H9 (cell line): ENCODE data around the gene TIGD3. TPM values are rescaled to one million over a fixed set of nuclear protein-coding genes. Genes with fewer than 3 reads are reported as not detected.

Experiments
- DNase-seq: peaks from one replicate; pipeline ENCODE4 v3.0.0-alpha.2; 2017
- H2AFZ ChIP-seq: one replicate; pipeline ENCODE4 v1.6.1; 2013; ENCODE audit warnings: mild to moderate bottlenecking, low read length, control low read depth, moderate library complexity
- H2AK5ac ChIP-seq: 2 replicates; pipeline ENCODE4 v1.6.1; 2013; ENCODE audit warnings: low read length, control low read depth, mixed read lengths; ENCODE audit not compliant: insufficient read length
- H2BK120ac ChIP-seq: one replicate; pipeline ENCODE4 v1.6.1; 2013; ENCODE audit warnings: low read depth, mild to moderate bottlenecking, low read length, control low read depth, inconsistent platforms; ENCODE audit not compliant: poor library complexity, severe bottlenecking
- H2BK12ac ChIP-seq: 2 replicates; pipeline ENCODE4 v1.6.1; 2013; ENCODE audit warnings: low read length, control low read depth, mixed read lengths, low read depth; ENCODE audit not compliant: insufficient read length
- H2BK15ac ChIP-seq: 2 replicates; pipeline ENCODE4 v1.6.1; 2013; ENCODE audit warnings: low read depth, low read length, control low read depth
- H2BK20ac ChIP-seq: one replicate; pipeline ENCODE4 v1.6.1; 2013; ENCODE audit warnings: low read depth, mild to moderate bottlenecking, low read length, control low read depth, inconsistent platforms; ENCODE audit not compliant: poor library complexity, severe bottlenecking
- H2BK5ac ChIP-seq: 2 replicates; pipeline ENCODE4 v1.6.1; 2013; ENCODE audit warnings: low read length, control low read depth, mixed read lengths; ENCODE audit not compliant: insufficient read length
- H3K14ac ChIP-seq: 2 replicates; pipeline ENCODE4 v1.6.1; 2013; ENCODE audit warnings: low read length, control low read depth; ENCODE audit not compliant: insufficient read depth
- H3K18ac ChIP-seq: 2 replicates; pipeline ENCODE4 v1.6.1; 2013; ENCODE audit warnings: low read depth, mild to moderate bottlenecking, mixed read lengths, low read length, control low read depth; ENCODE audit not compliant: insufficient read length
- H3K23ac ChIP-seq: 2 replicates; pipeline ENCODE4 v1.6.1; 2013; ENCODE audit warnings: low read length, control low read depth, mixed read lengths, low read depth; ENCODE audit not compliant: insufficient read length
- H3K23me2 ChIP-seq: 2 replicates; pipeline ENCODE4 v1.6.1; 2013; ENCODE audit warnings: low read depth, mild to moderate bottlenecking, mixed read lengths, low read length, control low read depth; ENCODE audit not compliant: insufficient read length, poor library complexity, severe bottlenecking
- H3K27ac ChIP-seq: 2 replicates; pipeline ENCODE4 v1.5.1; 2013; ENCODE audit warnings: low read length, control low read depth, mixed read lengths, low read depth; ENCODE audit not compliant: insufficient read length
- H3K27me3 ChIP-seq: 2 replicates; pipeline ENCODE4 v1.6.1; 2013; ENCODE audit warnings: low read length, control low read depth, inconsistent platforms; ENCODE audit not compliant: insufficient read depth
- H3K4ac ChIP-seq: 2 replicates; pipeline ENCODE4 v1.6.1; 2013; ENCODE audit warnings: low read depth, mild to moderate bottlenecking, control low read depth, inconsistent platforms, low read length, moderate library complexity
- H3K4me1 ChIP-seq: 2 replicates; pipeline ENCODE4 v1.6.1; 2013; ENCODE audit warnings: low read length, control low read depth, inconsistent platforms; ENCODE audit not compliant: insufficient read depth
- H3K4me2 ChIP-seq: 2 replicates; pipeline ENCODE4 v1.6.1; 2013; ENCODE audit warnings: low read length, control low read depth, mixed read lengths; ENCODE audit not compliant: insufficient read length, insufficient read depth
- H3K56ac ChIP-seq: 2 replicates; pipeline ENCODE4 v1.6.1; 2013; ENCODE audit warnings: low read depth, mild to moderate bottlenecking, mixed read lengths, low read length, control low read depth; ENCODE audit not compliant: insufficient read length
- H3K79me1 ChIP-seq: 2 replicates; pipeline ENCODE4 v1.6.1; 2013; ENCODE audit warnings: low read depth, mild to moderate bottlenecking, moderate library complexity, low read length, control low read depth, inconsistent platforms; ENCODE audit not compliant: insufficient read depth, poor library complexity, severe bottlenecking
- H3K79me2 ChIP-seq: 2 replicates; pipeline ENCODE4 v1.6.1; 2013; ENCODE audit warnings: low read length, control low read depth, inconsistent platforms; ENCODE audit not compliant: insufficient read depth
- H3K9ac ChIP-seq: 2 replicates; pipeline ENCODE4 v1.6.1; 2013; ENCODE audit warnings: low read length, control low read depth, mixed read lengths; ENCODE audit not compliant: insufficient read length; ENCODE audit errors: extremely low read depth
- H3K9me3 ChIP-seq: one replicate; pipeline ENCODE4 v1.6.1; 2013; ENCODE audit warnings: low read depth, low read length, inconsistent platforms; ENCODE audit not compliant: control insufficient read depth
- H3T11ph ChIP-seq: one replicate; pipeline ENCODE4 v1.6.1; 2013; ENCODE audit warnings: mild to moderate bottlenecking, low read length, control low read depth, inconsistent platforms
- H4K20me1 ChIP-seq: one replicate; pipeline ENCODE4 v1.6.1; 2013; ENCODE audit not compliant: control insufficient read depth, insufficient read length, insufficient read depth
- H4K5ac ChIP-seq: 2 replicates; pipeline ENCODE4 v1.6.1; 2013; ENCODE audit warnings: low read depth, mild to moderate bottlenecking, mixed read lengths, low read length, control low read depth; ENCODE audit not compliant: insufficient read length
- H4K8ac ChIP-seq: replicated peaks from 2 replicates; pipeline ENCODE4 v1.6.1; 2013; ENCODE audit warnings: low read length, control low read depth, mixed read lengths, low read depth; ENCODE audit not compliant: insufficient read length
- H4K91ac ChIP-seq: 2 replicates; pipeline ENCODE4 v1.6.1; 2013; ENCODE audit warnings: low read depth, mild to moderate bottlenecking, moderate library complexity, mixed read lengths, low read length, control low read depth; ENCODE audit not compliant: insufficient read length
- H3K27ac Mint-ChIP-seq, 3 experiments: 2 replicates in 2 of 3; 3 replicates in 1 of 3; pipeline ENCODE4 v1.8.0; 2020 to 2021; ENCODE audit warnings: mixed read lengths in 3 of 3, mild to moderate bottlenecking in 1 of 3, moderate library complexity in 1 of 3
- H3K27me3 Mint-ChIP-seq: 2 replicates; pipeline ENCODE4 v1.8.0; 2021; ENCODE audit warnings: low read depth, mild to moderate bottlenecking, moderate library complexity, mixed read lengths
- H3K36me3 Mint-ChIP-seq, 3 experiments: 2 replicates in 2 of 3; 3 replicates in 1 of 3; pipeline ENCODE4 v1.8.0; 2020 to 2021; ENCODE audit warnings: low read depth in 3 of 3, mixed read lengths in 3 of 3; ENCODE audit not compliant: insufficient read depth in 1 of 3
- H3K4me1 Mint-ChIP-seq, 2 experiments: 2 replicates each; pipeline ENCODE4 v1.8.0; 2020; ENCODE audit warnings: mixed read lengths in 2 of 2
- H3K4me3 Mint-ChIP-seq, 2 experiments: 2 replicates in 1 of 2; 3 replicates in 1 of 2; pipeline ENCODE4 v1.8.0; 2020 to 2021; ENCODE audit warnings: mild to moderate bottlenecking in 2 of 2, mixed read lengths in 2 of 2, moderate library complexity in 1 of 2
- H3K9me3 Mint-ChIP-seq, 2 experiments: 2 replicates in 1 of 2; 3 replicates in 1 of 2; pipeline ENCODE4 v1.8.0; 2020; ENCODE audit warnings: mild to moderate bottlenecking in 2 of 2, mixed read lengths in 2 of 2, moderate library complexity in 1 of 2
- CTCF ChIP-seq: fragments of 200-600 bp; sonication (generic); conservative IDR thresholded peaks from 3 replicates; pipeline ENCODE4 v1.8.0; 2021; ENCODE audit warnings: antibody characterized with exemption, mild to moderate bottlenecking
- whole genome bisulfite sequencing: extraction: QIAGEN DNeasy Blood & Tissue Kit; methylation state at CpG from one replicate; pipeline ENCODE4 v1.1.7; 2013; ENCODE audit warnings: missing lambda C conversion rate, low lambda C conversion rate, mixed read lengths; ENCODE audit not compliant: insufficient read length; ENCODE audit errors: extremely low coverage; 5-methylcytosine and 5-hydroxymethylcytosine counted together
- total RNA-seq: library from RNA; stranded (reverse); gene quantifications from 2 replicates; pipeline ENCODE4 v1.2.1, GENCODE V29; 2021

The TIGD3 gene
- total RNA-seq, 1 experiment from 2014 or later = 0.66 TPM

- no peak overlapping the region for H2BK120ac ChIP-seq
- no peaks in the 10 kb centered on the region for H3K4me1 ChIP-seq
- no peak overlapping the region for H4K8ac ChIP-seq
- no peaks in the 10 kb centered on the region for H3K79me1 ChIP-seq
- no peaks in the 10 kb centered on the region for H3K79me2 ChIP-seq
- H2BK20ac ChIP-seq = no peak overlapping the region
- no CpG with 5 or more reads among the region's 30 CpGs for WGBS
- no peak overlapping the region for H3T11ph ChIP-seq
- Mint-ChIP-seq H3K4me1 (peaks cover 17 to 19% of the 10 kb centered on the region in 2 experiments), H3K9me3 (no peaks in the 10 kb centered on the region; a peak in 1 of 5 replicates), H3K4me3 (peak overlapping the region; percentile 15 to 75; a peak in 3 of 5 replicates), H3K27ac (no peak overlapping the region), H3K36me3 (peaks cover 4 to 14% (median 13%) of the 10 kb centered on the region in 3 experiments; a peak in 6 of 7 replicates), H3K27me3 (peaks cover 31% of the 10 kb centered on the region)
- no peak overlapping the region for H3K14ac ChIP-seq
- H3K27me3 ChIP-seq = peaks cover 2% of the 10 kb centered on the region; the same call in 1 of the 2 replicates
- TF ChIP-seq CTCF = no peak
- no peak overlapping the region for H2BK12ac ChIP-seq
- H2BK15ac ChIP-seq = no peak overlapping the region
- H4K20me1 ChIP-seq = no peaks in the 10 kb centered on the region
- H3K23me2 ChIP-seq = peaks cover 18% of the 10 kb centered on the region
- no peak overlapping the region for H2AK5ac ChIP-seq
- no peak overlapping the region for H3K18ac ChIP-seq
- no peak overlapping the region for H3K4me2 ChIP-seq
- H3K4ac ChIP-seq = no peak overlapping the region
- no peak overlapping the region for H4K91ac ChIP-seq
- no peaks in the 10 kb centered on the region for H3K9me3 ChIP-seq
- no peak overlapping the region for H4K5ac ChIP-seq
- H3K27ac ChIP-seq = no peak overlapping the region
- DNase-seq = no peak
- H3K23ac ChIP-seq = no peak overlapping the region
- no peak overlapping the region for H3K9ac ChIP-seq
- H2AFZ ChIP-seq = no peak overlapping the region
- no peak overlapping the region for H2BK5ac ChIP-seq
- no peak overlapping the region for H3K56ac ChIP-seq
These were observed 1.9 kb downstream of the TIGD3 start for GRCh38 chr11:65356394-65356972.
